DMS153 (cell line): ENCODE results near the gene SPEN.

ENCODE experiments used
- DNase-seq: peaks from one replicate; lab custom pipeline; 2025; lab: John Stamatoyannopoulos, UW

SPEN gene

DNA sequence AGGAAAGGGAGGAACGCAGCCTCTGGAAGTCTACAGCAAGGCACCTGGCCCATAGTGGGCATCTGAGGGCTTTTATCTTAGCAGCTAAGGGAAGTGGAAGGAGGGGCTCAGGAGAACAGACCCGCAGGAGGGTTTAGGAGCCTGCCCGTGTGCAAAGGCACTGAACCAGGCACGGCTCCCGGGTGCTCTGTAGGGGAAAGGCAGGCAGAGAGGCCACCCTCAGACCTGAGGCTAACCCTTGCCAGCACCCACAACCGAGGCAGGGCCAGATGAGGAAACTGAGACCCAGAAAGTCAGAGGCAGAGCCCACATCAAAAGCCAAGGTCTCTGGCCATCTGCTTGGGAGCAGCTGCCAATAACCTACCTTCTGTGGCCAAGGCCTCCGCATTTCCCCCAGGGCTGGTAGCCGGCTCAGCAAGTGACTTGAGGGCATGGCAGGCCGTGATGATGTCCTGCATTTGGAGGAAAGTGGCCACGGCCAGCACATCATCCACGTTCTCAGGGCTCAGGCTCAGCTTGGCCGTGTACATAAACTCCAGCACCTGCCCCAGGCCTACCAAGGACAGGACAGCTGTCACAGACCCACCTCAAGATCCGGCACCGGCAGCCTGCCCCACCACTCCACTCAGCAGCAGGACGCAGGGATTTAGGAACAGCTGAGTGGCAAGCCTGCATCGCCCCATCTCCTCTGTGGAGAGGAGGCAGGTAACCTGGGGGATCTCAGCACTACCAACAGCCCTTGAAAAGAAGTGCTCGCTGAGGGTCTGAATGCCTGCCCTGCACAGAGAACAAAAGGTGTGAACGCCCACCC lies 99.3 kb downstream of the SPEN start:
- DNase-seq = no peak

DNA sequence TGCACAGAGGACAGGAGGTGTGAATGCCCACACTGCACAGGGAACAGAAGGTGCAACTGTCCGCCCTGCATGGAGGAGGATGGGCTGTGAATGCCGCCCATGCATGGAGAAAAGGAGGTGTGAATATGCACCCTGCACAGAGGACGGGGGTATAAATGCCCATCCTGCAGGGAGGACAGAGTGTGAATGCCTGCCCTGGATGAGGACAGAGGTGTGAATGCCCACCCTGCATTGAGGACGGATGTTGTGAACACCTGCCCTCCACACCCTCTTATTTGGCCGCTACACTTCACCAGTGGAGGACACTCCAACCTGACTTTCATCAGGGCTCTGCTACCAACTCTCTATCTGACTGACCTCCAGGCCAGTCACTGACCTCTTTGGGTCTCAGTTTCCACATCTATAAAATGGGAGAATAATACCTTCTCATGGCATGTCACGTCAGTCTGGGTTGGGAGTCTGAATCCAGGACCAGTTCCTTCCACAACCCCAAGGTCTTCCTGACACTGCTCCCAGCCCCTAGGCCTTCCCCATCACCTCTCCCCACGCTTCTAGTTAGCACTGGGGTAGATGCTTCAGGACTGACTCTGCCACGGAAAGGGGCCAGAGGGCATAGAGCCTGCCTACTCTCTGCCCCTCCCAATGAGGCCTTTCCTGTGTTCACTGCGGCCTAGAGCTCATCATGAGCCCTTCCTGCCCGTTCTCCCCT lies 100.0 kb downstream of the SPEN start:
- no peak for DNase-seq

DNA sequence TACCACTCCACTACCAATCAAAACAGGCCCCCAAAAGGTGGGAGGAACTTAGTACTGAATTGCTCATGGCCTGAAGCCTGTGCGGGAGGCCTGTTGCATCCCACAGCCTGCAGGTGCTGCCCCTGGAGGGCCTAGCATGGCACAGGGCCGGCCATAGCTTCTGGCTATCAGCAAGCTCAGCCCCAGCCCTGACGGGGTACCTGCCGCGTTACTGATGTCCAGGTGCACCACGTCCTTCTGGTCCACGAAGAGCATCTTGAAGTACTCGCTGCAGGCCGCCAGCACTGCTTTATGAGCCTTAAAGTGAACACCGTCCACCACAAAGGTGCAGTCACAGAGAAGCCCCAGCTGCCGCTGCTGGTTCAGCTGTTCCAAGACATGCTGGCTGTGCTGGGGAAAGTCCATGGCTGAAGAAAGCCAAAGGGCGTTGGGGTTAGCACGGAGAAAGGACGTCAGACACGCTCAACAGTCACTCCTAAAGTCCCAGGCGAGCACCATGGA lies 100.6 kb downstream of the SPEN start:
- no peak for DNase-seq

DNA sequence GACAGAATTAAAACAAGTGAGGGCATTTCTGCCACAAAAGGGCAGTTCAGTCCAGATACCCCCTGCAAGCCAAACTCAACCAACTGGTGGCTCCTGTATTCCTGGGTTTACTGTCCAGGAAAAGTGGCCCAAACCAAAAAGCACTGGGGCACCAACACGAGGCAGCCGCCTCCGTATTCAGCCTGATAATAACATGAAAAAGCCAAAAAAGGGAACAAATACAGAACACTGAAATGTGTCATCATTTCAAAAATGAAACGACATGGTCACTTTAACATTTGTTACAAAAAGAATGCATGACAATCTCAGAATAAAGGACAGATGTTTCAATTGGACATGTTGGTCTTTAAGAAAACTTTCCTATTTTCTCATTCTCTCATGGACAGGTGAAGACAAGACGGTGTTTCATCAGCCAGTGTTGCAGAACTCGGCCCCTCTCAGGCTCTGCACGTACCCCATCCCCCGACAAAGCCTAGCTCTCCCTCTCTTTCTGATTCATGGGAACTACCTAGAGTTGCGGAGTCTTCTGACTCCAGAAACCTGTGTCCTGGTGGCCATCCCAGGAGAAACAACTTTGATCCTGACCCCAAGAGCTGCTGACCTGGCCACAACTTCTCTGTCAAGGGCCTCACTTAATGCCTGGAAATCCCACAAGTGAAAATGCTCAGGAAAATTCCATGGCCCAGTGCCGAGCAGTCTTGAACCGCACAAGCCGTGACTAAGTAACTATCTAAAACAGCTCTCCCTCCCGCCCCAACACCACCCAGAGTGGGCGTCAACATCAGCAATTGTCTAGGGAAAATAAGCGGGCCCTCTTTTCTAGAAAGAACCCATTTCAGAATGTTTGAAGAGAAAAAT lies 101.3 kb downstream of the SPEN start:
- no peak for DNase-seq

DNA sequence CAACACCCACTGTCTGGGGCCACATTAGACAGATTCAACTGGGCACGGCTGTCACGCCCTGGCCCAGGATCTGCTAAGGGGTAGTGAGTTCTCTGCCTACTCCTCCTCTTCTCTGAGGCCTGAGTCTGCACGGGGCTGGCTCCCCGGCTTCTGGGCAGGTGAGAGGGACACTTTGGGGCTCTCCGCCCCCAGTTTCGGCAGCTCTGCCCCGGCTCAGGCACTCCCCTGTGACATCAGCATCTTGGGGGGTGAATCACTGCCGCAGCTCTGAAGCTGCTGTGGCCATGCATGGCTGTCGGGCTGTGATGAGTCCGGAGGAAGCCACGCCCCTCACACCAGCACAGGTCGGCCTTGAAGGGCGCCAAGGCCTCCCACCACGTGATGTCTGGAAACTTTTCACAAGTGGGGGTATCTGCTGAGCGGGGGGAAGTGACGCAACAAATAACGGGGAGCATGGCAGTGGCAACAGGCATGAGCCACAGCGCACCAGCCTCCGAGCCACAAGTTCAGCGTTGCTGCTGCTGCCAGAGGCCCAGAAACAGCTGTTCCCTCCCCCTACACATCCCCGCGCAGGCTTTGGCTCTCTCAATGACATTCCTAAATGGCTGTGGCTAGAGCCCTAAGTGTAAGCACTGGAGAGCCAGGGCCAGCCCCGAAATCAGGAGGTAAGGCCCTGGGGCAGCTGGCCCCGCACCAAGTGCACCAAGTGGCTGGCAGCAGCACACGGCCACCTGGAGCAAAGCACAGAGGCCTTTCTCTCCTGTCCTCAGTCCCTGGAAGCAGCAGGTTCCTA lies 102.1 kb downstream of the SPEN start:
- DNase-seq = no peak

DNA sequence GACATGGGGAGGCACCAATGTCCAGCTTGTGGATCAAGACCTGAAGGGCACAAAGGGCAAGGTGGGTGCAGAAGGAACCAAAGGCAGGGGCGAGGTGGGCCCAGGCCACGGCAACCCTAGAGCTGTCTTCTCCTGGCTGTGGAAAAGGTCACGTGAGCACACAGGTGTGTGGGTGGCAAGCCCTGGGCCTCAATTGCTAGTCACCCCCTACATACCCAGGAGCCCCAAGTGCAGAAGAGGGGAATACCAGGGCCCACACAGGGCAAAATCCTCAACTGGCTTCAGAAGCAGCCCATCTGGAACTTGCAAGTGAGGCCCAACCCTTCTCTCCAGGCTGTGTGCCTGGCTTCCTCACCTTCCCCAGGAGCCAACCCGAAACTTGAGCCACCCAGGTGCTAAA lies 102.8 kb downstream of the SPEN start:
- DNase-seq = no peak

DNA sequence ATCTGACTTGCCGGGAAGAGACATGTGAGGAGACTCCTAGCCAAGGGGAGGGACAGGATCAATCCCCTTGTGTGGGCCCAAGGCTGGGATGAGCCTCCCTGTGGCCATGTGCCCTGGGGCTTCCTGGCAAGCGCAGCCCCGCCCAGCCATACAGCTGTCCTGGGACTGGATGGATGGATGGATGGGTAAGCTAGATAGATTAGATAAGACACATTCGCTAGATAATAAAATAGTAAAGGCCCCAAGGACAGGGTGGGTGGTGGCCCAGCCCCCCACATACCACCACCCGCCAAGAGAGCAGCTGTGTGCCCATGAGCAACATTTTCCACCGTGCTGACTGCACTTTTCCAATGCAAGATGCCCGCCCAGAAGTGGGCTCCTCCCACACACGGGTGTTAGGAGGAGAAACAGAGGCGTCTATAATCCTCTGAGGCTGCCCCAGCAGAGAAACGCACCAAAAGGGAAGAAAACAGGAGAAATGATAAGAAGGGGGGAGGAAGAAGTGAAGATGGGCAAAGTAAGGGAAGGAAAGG lies 103.3 kb downstream of the SPEN start:
- DNase-seq = no peak

DNA sequence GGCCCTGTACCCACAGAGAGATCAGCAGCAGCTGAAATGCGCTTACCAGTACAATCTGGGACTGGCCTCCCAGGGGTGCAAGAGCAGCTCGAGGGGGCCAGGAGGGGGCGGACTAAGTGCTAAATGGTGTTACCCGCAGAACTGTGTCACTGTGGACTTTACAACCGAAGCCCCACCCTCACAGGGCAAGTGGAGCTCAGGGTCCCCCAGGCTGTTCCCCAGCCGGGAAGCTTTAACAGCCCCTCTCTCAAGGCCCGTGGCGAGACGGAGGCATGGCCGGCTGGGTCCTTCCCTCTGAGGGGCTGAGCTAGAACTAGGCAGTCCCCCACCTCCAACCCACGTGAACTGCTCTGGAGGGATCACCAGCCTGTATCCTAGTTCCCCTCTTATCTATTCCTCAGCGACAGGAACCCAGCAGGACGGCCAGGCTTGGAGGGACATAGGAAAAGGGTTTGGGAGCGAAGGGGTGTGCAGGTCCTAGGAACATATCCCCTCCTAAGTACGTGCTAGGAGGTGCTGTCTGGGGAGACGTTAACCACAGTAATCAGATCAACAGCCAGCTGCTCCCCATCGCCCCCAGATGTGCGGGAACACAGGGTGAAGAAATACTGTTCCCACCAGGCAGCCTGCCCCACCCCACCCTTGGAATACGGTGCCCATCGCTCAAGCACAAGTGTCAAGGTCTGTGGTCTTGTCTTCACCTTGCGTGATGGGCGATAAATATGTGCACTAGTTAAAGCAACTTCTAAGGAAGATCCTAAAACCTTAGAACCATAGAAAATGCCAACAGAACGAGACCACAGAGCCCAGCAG lies 104.0 kb downstream of the SPEN start:
- DNase-seq = no peak

DNA sequence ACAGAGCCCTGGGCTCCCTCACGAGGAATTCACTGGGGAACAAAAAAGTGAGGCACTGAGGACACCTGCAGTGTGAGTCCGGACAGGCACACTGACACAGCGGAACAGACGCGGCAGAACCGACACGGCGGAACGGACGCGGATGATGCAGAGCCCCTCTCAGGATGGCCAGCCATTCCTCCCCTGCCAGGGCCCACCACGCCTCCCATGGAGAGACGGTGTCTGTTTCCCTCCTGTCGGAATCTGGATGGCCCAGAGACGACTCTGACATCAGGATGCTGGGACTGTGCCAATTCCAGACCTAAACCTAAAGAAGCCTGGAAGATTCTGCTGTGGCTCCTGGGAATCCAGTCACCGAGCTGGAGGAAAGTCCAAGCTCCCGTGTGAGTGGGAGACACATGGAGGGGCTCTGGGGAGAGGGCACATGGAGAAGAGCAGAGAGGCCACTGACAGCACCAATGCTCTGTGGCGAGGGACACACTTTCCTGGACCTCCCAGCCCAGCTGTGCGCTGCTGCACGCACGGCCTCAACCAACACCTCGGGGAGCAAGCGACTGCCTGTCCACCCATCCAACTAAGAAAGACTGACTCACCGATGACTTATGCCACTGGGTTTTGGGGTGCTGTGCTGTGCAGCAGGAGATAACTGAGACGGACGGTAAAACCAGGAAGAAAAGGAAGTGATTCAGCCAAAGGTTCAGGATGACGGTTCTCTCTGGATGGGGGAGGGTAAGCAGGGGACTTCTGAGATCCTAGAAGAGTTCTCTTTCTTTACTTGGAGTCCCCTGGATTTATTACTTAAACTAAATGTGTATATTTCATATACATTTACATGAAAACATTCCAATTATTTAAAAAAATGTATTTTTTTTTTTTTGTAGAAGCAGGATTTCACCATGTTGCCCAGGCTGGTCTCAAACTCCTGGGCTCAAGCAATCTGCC lies 105.1 kb downstream of the SPEN start:
- no peak for DNase-seq

DNA sequence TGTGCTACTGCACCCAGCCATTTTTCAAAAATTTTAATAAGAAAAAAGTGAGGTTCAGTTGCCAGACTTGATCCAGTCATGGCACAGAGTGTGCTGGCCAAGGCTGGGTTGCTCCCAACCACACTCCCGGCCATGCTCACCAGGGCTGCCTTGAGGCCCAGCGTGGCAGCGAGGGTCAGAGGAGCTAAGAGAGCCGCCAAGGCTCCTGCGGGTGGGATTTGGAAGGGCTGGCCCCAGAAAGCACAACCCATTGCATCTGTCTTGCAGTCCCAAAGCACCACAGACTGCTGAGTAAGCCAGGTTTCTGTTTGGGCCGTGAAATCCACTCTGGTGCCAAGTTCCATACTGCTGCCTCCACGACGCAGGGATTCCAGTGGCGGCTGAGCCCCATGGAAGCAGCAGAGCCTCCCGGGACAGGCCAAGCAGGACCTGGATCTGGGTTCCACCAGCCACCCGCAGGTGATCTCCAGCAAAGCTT lies 105.8 kb downstream of the SPEN start:
- no peak for DNase-seq

DNA sequence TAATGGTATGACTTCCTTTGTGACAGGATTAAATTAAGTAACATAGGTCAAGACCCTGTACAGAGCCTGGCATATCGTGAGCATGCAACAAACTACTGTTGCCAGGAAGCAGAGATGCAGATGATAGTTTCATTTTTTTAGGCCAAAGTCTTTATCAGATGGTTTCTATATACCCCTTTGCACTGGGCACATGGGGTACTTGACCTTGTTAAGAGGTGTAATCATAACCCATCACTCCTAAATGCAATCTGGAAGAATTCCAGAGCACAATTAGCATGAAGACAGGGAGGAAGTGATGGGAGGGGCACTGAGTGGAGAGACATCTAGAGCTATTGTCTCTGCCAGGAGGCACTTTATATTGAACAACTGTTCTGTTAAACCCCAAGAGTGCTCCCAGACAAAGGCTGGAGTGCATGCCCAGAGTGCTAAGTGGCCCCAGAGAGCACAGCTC lies 106.3 kb downstream of the SPEN start:
- peak; percentile 98 for DNase-seq

DNA sequence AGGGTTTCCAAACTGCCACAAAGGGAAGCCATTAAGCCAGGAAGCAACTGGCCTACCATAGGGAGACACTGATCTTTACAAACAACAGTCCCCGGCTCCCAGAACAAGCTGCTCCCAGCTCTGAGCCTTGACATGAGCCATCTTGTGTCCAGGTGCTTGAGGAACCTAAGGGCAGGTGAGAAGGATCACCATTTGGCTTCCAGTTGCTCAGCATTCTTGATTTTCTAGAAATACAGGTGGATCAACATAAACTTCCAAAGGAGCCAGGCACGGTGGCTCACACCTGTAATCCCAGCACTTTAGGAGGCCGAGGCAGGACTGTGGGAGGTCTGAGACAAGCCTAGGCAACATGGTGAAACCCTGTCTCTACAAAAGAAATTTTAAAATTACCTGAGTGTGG lies 106.8 kb downstream of the SPEN start:
- DNase-seq = no peak

DNA sequence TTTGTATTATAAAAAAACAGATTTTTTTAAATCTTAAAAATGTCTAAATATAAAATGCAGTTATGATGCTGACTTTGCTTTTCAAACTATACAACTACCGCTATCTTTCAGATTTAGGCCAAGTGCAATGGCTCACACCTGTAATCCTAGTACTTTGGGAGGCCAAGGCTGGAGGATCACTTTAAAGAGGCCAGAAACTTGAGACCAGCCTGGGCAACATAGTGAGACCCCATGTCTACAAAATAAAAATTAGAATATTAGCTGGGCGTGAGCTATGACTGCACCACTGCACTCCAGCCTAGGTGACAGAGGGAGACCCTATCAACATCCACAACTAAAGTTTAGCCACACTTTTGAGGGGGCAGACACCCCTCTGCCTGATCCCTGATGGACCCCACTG lies 108.0 kb downstream of the SPEN start:
- no peak for DNase-seq

DNA sequence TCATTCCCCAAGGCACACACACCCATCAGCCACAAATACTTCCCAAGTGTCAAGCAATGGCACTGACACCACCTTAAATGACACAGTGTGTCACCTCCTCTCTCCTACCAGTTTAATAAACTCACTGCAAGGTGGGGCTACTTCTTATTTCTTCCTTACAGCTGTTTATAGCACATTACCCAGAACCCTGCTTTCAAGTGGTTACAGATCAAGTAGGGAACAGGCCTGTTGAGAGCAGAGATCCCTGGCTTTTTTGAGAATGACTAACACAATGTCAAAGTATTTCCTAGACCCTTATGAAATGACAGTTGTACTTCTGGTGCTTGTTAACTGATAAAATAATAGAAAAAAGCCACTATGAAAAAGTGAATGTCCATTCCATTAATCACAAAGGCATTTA lies 108.6 kb downstream of the SPEN start:
- no peak for DNase-seq

DNA sequence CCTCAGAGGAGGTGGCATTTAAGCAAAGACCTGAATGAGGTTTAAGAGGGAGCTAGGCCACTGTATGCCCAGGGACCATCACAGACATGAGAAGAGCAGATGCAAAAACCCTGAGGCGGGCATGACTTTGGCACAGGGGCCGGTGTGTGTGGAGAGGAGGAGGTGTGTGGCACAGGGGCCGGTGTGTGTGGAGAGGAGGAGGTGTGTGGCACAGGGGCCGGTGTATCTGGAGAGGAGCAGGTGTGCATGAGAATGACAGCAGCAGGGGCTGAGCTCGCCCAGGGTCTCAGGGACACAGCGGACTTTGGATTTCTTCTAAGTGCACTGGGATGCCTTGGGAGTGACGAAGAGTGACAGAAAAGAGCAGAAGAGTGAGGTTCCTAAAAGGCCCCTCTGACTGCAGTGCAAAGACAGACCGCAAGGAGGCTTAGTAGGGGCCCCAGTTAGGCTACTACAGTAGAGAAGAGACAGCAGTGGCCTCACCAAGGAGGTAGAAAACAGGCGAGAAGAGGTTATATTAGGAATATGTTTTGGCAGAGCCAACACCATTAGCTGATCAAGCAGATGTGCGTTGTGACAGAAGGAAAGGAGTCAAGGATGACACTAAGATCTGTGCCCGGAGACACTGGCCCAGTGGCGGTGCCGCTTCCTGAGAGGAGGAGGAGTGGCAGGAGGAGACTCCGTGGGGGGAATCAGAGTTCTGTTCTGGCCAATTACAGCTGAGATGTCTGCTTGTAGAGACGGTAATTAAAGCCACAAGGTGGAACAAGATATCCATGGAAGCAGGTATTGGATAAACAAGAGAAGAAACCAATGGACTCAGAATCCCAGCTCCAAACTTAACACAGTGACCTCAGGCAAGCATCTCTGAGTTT lies 110.0 kb downstream of the SPEN start:
- DNase-seq = no peak

DNA sequence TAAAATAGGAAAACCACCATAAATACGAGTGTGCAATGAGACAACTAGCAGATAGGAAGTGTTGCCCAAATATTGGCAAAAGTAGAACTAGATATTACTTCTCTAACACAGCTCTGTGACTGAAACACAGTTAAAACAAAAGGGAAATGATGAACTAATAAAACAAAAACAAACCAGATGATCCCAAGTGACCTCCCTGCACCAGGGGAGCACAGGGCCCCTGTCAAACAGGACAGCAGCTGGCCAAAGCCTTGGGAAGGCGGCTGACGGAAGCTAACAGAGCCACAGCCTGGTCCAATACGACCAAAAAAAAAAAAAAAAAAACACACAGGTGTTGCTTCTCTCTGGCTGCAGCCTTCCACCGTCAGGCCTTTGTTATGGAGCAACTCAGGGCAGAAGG lies 110.6 kb downstream of the SPEN start:
- no peak for DNase-seq

DNA sequence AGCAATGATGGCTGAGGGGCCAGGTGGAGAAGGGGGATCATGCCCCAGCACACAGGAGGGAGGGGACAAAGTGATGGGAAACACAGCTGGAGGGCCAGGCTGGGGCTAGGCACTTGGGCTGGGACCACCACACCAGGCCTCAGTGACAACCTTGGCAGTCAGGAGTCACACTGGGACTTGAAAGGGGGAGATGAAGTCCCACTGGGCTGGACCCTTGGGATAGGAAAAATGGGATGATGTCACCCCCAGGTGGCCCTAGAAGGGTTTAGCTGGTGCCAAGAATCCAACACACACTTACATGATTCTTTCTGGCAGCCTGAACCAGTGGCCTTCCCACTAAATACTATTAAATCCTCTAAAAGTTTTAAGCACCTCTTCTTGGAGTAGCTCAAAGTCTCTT lies 111.3 kb downstream of the SPEN start:
- no peak for DNase-seq

DNA sequence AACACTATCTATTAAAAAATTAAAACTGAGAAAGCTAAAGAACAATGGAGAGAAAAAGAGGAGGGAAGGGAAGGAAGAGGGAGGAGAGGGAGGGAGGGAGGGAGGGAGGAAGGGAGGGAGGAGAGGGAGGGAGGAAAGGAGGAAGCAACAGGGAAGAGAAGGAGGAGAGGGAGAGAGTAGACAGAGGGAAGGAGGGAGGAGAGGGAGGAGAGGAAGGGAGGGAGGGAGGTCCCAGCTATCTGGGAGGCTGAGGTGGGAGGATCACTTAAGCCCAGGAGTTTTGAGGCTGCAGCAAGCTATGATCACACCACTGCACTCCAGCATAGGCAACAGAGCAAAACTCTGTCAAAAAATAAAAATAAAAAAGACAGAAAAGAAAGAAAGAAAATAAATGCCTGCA lies 111.9 kb downstream of the SPEN start:
- no peak for DNase-seq
